ENCODE data around the gene TRRAP. TPM values are rescaled to one million over a fixed set of nuclear protein-coding genes. Genes with fewer than 3 reads are reported as not detected.
"Not testable (repeated sequence)": the region's sequence is repeated elsewhere in the genome, so short reads cannot be mapped to it uniquely, and the experiment has no call there.

Gene TRRAP
- polyA plus RNA-seq, 12 donors: 19.6 to 31.2 (median 22.1) TPM; not detected in 1

DNA sequence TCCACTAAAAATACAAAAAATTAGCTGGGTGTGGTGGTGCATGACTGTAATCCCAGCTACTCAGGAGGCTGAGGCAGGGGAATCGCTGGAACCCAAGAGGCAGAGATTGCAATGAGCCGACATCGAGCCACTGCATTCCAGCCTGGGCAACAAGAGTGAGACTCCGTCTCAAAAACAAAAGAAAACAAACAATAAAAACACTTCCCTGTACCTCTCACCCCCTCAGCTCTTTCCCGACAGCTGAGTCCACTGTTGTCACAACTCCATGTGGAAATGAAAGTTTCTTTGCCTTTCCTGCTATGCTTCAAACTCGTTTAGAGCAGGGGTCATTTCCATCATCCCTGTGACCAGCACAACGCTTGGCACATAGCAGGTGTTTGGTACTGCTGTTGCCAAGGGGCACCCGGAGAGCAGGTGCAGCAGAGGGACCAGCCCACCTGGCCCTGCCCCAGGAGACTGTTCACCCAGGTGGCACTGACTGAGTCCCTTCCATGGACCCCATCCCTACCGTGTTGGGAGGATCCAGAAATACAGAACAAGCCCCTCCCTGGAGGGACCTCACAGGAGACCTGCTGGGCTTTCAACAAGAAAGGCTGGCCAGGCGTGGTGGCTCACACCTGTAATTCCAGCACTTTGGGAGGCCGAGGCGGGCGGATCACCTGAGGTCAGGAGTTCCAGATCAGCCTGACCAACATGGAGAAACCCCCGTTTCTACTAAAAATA is 13.4 kb upstream of the TRRAP start:
- DNase-seq: no peak

DNA sequence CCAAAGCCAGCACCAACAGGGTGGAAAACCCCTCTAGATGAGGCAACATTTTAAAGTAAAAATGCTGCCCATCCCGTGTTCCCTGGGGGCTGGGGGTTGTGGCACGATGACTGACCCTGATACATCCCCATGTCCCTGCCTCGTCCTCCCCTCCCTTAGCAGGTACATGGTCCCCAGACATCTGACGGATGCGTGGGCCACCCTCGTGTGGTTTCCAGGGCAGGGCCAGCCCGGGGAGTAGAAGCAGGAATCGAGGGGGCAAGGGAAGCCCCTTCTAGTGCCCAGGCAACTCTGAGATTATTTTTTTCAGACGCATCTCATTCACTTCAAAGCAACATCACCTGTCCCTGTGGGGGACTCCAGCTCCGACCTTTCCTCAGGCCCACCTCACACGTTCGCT is 12.0 kb upstream of the TRRAP start:
- no peak for DNase-seq

DNA sequence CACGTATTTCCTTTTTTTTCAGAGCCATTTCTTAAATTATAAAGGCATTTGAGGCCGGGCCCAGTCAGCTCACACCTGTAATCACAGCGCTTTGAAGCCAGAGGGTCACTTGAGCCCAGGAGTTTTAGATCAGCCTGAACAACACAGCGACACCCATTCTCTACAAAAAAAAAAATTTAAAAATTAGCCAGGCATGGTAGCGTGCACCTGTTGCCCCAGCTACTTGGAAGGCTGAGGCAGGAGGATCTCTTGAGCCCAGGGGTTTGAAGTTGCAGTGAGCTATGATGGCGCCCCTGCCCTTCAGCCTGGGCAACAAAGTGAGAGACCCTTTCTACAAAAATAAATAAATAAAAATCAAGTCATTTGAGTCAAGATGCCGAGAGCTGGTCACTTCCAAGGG is 11.6 kb upstream of the TRRAP start:
- no peak for DNase-seq

DNA sequence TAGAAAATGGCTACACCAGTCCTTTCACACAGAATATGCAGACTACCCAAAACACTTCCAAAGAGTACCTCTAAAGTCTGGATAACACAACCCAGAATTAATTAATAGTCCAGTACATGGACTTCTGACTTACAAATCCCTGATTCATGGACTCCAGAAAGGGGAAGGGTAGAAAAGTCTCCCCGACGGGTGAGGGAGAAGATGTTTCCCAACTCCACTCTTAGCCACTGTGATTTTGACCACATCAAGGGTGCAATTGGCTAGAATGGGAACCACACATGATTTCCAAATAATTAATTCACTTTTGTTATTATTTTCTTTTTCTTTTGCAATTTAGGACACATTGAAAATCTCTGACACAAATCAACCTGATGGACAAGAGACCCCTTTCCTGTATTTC is 9.9 kb upstream of the TRRAP start:
- no peak for DNase-seq

DNA sequence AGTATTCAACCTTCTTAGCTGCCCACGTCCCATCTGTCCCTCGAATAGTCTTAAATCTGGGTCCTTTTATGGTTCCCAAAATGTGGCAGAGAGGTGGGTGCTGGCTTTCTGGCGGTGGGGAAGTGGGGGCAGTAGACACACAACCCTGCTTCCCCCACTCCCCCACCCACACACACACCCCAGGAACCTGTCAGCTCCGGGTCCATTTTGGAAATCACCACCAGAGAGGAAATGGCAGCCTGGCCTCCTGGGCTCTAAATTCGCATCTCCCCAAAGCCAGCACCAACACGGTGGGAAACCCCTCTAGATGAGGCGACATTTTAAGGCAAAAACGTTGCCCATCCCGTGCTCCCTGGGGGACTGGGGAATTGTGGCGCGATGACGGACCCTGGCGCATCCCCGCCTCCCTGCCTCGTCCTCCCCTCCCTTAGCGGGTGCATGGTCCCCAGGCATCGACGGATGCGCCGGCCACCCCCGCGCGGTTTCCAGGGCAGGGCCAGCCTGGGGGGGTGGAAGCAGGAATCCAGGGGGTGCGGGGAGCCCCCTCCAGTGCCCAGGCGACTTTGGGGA is 9.2 kb upstream of the TRRAP start:
- no peak for DNase-seq

DNA sequence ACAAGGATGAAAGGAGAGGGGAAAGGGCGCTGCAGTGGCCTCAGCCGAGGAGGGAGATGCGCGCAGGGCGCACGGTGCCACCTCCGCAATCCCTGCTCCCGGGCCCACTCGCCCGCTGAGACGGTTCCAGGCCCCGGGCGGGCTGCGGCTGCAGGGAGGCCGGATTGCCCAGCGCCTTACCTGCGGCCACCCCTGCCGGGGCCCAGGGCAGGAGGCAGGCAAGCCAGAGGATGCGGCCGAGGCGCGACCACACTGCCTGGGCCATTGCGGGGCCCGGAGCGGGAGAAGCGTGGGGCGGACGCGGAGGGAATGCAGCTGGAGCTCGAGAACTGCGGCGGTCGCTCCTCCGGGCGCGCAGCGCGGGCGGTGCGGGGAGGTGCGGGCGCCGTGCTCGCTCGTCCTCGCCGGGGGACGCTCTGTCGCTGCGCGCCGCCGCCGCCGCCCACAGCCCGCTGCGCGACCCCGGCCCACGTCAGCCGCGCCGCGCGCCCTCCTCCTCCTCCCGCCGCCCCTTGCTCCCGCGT is 8.7 kb upstream of the TRRAP start, which contains the start of gene TMEM130:
TMEM130 (minus strand) TSS at position 418 of the 524 bp plus-strand sequence; CDS start at position 265, 153 bp downstream.
- DNase-seq: no peak

DNA sequence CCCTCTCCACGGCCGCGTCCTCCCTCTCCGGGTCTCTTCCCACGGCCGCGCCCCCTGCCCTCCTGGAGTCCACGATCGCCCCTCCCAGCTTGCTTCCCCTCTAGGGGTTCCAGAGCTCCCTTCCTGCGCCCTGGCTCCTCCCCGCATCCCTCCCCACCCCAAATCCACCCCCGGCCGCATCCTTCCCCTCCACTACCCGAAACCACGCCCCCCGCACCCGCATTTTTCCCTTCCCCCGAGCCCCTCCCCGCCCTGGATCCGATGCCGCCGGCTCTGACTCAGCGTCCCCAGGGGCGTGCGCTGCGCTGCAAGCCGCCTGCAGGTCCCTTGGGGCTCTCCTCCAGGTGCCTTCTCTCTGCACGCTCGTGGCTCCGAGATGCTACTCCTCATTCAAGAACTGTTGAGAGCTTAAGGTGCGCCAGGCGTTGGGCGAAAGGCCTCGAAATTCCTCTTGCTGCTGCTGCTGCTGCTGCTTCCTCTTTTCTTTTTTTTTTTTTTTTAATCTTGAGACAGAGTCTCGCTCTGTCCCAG is 8.1 kb upstream of the TRRAP start:
- DNase-seq: no peak

DNA sequence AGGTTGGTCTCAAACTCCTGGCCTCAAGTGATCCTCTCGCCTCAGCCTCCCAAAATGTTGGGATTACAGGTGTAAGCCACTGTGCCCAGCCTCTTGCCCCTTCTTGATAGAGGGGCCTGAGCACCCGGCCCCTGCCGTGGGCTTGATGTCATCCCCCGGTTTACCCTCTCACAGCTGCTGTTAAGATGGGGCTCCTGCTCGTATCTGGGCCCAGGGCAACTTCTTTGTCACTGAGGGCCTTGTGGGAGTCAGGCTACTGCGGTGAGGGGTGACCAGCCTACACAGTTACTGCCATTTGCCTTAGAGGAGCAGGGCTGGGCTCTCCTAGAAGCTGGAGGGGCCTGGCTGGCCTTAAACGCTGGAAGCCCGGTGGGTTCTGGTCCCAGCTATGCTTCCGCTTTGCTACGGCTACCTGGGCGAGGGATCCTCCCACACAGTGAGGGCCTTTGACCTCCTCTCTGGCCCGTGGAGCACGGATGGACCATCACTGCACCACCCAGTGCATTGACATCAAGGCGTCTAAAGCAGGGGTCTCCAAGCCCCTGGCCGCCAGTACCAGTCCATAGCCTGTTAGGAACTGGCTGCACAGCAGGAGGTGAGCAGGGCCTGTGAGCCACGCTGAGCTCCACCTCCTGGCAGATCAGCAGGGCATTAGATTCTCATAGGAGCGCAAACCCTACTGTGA is 7.4 kb upstream of the TRRAP start:
- DNase-seq: no peak

DNA sequence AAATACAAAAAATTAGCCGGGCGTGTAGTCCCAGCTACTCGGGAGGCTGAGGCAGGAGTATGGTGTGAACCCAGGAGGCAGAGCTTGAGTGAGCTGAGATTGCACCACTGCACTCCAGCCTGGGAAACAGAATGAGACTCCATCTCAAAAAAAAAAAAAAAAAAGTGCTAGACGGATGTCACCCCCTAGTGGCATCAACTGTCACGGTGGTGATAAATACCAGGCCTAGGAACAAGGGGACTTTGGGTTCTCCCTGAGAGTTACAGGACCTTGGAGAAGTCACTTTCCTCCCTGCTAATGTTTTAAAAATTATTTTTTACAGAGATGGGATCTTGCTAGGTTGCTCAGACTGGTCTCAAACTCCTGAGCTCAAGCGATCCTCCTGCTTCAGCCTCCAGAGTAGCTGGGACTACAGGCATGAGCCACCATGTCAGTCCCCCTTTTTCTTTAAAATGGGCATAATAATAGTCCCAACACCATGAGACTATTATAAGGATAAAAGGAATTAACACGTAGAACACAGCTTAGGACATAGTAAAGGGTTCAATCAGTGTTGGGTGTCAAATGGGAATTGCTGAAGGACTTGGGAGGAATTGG is 5.9 kb upstream of the TRRAP start:
- no peak for DNase-seq

DNA sequence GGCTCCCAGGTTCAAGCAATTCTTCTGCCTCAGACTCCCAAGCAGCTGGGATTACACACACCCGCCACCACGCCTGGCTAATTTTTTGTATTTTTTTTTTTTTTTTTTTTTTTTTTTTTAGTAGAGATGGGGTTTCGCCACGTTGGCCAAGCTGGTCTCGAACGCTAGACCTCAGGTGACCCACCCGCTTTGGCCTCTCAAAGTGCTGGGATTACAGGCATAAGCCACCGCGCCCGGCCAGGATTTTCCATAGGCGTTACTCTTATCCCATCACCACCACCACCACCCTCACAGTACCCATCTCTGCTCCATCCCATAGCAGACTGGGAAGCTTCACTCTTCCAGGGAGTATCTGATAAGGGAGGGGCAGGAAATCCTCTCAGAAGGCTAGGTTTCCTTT is 4.7 kb upstream of the TRRAP start:
- DNase-seq: not testable (repeated sequence)

DNA sequence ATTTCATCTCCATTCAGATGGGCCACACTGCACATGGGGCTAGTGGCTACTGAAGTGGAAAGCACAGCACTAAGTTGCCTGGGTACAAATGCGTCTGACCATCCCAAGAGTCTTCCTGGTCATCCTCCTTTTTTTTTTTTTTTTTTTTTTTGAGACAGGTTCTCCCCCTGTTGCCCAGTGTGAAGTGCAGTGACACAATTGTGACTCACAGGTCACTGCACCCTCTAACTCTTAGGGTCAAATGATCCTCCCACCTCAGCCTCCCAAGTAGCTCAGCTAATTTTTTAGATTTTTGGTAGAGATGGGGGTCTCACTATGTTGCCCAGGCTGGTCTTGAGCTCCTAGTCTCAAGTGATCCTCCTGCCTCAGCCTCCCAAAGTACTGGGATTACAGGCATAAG is 3.4 kb upstream of the TRRAP start:
- no peak for DNase-seq

DNA sequence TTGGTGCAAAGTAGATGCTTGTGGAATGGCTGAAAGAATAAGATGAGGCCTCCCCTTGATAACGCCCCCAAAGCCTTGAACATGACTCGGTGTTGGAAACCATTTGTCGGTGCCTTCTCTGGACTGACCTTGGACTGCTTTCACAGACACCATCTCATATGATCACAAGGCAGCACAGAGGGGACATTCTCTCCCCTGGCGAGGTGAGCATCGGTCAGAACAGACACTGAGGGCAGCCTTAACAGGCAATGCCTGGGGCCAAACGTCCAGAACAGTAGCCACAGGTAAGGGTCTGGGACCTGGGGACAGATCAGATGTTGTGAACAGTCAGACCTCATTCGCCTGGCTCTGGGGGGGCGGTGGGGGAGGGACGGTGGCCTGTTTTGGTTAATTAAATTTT is 2.8 kb upstream of the TRRAP start:
- no peak for DNase-seq

DNA sequence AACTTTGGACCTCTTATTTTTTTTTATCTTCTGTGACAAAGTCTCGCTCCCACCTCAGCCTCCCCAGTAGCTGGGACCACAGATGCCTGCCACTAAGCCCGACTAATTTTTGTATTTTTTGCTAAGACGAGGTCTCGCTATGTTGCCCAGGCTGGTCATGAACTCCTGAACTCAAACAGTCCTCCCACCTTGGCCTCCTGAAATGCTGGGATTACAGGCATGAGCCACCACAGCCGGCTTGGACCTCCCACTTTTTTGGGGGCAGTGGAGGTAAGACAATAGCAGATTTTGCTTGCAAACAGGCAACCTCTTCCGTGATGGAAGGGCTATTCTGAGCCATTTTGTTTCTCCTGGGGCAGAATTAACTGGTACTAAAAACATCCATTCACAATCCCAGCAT is 1.2 kb upstream of the TRRAP start:
- DNase-seq: no peak

DNA sequence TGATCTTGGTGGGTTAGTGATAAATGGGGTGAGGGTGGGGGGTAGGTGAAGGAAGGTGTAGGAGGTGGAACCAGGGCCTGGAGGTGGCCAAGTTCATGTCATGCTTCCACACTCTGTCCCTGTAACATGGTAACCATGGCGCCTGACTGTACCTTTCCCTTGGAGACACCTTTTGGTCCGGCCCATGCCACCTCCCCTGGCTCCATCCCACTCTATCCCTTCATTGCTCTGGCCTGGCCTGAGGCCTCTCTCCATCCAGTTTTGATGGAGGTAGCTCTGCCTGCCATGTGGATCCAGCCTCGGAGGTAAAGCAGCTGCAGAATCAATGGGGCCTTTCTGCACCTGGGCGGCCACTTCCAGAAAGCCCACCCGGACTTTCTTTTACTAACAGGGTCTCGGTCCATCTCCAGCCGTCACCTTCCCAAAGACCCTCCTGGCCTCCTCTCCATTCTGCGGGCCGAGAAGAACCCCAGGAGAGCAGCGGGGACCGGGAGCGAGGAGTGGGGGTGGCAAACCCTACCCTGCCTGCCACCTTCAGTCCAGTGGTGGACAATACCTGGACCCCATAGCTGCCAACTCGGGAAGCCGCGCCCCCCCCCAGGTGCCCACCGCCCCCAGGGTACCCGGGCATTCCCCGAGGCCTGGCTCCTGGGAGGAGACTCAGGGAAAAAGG is 504 bp upstream of the TRRAP start:
- DNase-seq: no peak

DNA sequence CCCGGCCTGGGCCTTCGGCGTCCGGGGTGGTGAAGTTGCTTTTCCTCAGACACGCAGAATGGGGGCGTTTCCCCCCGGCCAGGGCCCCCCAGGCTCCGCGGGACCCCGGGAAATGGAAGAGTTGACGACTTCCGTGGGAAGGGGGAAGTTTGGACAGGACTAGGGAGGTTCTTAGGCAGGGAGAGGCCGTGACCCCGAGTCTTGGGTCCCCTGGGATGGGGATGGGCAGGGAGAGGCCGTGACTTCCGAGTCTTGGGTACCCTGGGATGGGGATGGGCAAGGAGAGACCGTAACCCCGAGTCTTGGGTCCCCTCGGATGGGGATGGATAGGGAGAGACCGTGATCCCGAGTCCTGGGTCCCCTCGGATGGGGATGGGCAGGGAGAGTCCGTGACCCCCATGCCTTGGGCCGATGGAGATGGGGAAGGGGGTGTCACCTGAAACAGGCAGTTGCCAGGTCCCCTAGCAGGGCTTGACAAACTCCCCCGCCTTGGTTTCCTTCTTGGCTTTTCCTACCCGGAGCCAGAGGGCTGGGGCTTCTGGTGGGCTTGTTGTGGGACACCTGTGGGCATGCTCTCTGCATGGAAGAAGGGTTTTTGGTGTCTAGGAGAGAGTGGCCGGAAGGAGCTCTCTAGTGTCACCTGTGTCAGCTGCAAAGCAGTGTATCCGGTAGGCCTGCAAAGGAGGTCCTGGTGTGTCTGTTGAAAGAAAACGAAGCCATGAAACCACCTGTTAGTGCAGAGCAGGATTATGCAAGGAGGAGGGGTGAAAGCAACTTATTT is 1.1 kb downstream of the TRRAP start:
- no peak for DNase-seq

DNA sequence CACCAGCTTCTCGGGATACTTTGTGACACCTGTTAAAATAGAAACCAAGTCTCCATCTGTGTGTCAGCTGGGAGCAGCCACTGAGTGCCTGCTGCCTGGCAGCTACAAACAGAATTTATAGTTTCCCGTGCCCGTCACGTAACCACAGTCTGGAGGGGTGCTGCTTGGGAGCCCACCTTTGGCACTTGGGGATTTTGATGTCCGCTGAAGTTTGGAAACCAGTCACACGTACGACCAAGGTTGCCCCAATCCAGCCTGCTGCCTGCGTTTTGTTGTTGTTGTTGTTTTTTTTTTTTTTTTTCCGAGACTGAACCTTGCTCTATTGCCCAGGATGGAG is 1.6 kb downstream of the TRRAP start:
- DNase-seq: no peak

DNA sequence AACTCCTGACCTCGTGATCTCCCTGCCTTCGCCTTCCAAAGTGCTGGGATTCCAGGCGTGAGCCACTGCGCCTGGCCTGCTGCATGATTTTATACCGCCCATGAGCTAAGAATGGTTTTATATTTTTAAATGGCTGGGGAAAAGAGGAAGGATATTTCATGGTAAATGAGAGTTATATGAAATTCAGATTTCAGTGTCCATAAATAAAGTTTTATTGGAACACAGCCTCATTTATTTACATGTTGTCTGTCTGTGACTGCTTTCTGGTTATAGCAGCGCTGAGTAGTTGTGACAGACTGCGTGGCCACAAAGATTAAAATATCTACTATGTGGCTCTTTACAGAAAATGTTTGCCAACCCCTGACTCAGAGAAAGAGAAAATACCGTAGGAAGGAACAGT is 2.2 kb downstream of the TRRAP start:
- no peak for DNase-seq

DNA sequence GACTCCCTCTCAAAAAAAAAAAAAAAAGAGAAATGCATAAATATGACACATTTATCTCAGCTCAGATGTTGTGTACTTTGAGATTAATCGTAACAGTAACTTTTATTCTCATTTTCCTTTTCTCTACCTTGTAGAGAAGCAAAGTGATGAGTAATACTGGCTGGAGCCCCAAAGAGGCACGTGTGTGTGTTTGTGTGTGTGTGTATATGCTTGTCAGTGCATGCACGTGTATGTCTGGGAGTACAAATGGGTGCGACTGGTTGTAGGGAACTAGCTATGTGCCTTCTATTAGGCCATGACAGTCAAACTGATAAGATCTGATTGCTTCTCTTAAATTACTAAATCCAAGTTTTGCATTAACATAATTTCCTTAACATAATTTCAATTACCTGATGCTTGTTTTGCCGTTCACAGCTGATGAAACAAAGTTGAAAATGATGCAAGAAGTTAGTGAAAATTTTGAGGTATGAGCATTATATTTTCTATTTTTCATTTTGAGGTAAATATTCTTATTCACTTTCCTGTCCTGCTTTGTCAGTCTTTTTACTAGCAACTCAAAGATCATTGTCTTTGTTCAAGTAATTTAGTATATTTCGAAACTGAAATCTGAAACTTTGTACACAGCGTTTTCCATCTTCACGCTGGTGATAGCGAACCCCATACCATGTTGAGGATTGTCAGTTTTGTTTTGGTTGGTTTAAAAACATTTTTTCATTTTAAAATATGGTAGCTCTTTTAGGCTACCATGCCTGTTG is 3.4 kb downstream of the TRRAP start:
- no peak for DNase-seq

DNA sequence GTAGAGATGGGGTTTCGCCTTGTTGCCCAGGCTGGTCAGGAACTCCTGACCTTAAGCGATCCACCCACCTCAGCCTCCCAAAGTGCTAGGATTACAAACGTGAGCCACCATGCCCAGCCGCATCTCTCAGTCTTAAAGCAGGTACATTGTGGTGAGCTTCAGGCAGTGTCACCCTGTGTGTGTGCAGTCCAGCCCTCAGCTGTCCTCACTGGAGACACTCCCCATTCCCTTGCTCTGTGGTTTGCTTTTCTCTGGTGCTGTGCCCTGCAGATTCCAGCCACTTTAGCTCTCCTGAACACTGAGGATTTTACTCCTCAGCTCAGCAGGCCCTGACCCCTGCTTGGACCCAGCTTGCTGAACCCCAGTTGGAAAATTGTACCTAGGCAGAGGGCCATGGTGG is 6.1 kb downstream of the TRRAP start:
- DNase-seq: no peak

DNA sequence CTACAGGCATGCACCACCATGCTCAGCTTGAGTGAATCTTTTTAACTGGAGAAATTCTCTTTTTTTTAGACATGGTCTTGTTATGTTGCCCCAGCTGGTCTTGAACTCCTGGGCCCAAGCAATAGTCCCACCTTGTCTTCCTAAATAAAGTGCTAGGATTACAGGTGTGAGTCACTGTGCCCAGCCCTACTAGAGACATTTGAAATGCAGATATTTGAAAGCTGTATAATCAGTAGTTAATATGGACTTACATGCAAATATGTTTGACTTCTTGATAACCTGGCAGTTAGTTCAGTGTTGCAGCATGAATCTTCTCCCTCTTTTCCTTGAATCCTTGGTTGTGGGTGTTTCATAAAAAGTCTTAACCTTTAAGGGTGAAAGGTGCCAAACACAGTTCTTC is 8.7 kb downstream of the TRRAP start:
- DNase-seq: no peak

All from muscle of arm (tissue), 12 donors.